Measurements from ENCODE around the gene LDHD. TPM values are rescaled to one million over a fixed set of nuclear protein-coding genes. Genes with fewer than 3 reads are reported as not detected.

LDHD gene
- total RNA-seq, 2 donors from 2014 or later, result 0.11 to 0.48 TPM

Other genes starting within 250 kb of the LDHD start
- gene WDR59, start 131.7 kb downstream of the LDHD start, total RNA-seq, result 100 to 1,000 TPM; 107 to 154 TPM
- gene ZNRF1, start 117.8 kb downstream of the LDHD start, total RNA-seq, result 10 to 100 TPM; 58.2 to 88.4 TPM
- 10 to 100 TPM; 16.9 to 19.0 TPM for gene ZFP1, start 31.7 kb upstream of the LDHD start, total RNA-seq
- not detected for gene CTRB2, start 90.4 kb upstream of the LDHD start, total RNA-seq
- not detected for gene CTRB1, start 102.2 kb upstream of the LDHD start, total RNA-seq
- gene BCAR1, start 134.8 kb upstream of the LDHD start, total RNA-seq, result under 1 TPM in 1 of 2 donors, not detected in 1; 0.58 TPM